ENCODE results near the gene SASH1. TPM values are rescaled to one million over a fixed set of nuclear protein-coding genes. Genes with fewer than 3 reads are reported as not detected.
A peak's percentile ranks its signal among the peaks of the same experiment; 100 is the strongest.

Gene SASH1
- total and polyA plus RNA-seq, 9 of the 15 experiments (the other 6 are each of a cell fraction or from before 2014, with no cell fraction given): 0.35 to 3.5 (median 1.6) TPM

DNA sequence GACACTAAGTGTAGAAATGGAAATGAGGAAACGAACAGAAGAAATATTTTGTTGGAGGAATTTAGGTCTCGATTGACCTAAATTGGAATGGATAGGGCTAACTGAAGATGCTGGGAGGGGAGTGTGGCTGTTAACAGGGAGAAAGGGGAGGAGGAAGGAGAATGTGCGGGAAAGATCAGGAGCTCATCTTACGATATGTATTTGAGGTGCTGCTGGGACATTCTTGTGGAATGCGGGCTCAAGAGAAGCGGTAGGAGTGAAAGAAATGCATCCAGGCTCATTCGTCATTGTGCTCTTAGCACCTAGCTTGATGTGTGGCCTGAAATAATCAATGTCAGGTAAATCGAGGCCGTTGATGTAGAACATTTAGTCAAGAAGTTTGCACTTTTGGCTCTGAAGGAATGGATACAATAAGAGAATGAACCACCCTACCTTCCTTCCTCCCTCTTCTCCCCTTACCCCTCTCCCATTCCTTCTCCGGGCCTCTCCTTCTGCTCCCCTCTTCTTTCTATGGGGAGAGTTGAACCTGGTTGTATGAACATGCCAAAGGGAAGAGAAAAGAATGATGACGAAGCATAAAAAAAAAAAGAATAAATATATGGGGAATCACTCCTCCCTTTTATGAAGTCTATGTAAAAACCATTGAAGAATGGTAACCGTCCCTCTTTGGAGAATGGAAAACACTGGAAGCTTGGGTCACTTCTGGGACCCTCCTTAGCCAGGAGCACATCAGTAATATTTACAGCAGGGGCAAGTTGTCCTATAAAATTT lies 70.9 kb downstream of the SASH1 start (continued):
- TF ChIP-seq NONO (IDR thresholded peaks at IDR 0.05; ENCODE audit: low read depth in 2 of 2, low read length in 1 of 2) (no peak), MAFF (IDR thresholded peaks at IDR 0.05; ENCODE audit: low read length) (peak; percentile 52; the same call in 1 of the 2 replicates), CHD4 (IDR thresholded peaks at IDR 0.05; ENCODE audit: insufficient read depth, insufficient replicate concordance, low read depth, low read length, poor library complexity, severe bottlenecking) (no peak), ARID1B (IDR thresholded peaks at IDR 0.05) (no peak), SPI1 (IDR thresholded peaks at IDR 0.05; ENCODE audit: borderline replicate concordance, low read depth, low read length) (no peak), NEUROD1 (IDR thresholded peaks at IDR 0.05; ENCODE audit: borderline replicate concordance, low read depth, low read length, partially characterized antibody) (no peak), PHB2 (IDR thresholded peaks at IDR 0.05; ENCODE audit: low read depth) (no peak), MAFG (tag; conservative IDR thresholded peaks at IDR 0.05) (peak; percentile 66; the same call in 1 of the 2 replicates), HEY1 (CRISPR knock-in tag; IDR thresholded peaks at IDR 0.05; ENCODE audit: borderline replicate concordance) (no peak), PCBP1 (IDR thresholded peaks at IDR 0.05; ENCODE audit: low read depth, low read length, poor library complexity, severe bottlenecking) (no peak), LARP7 (IDR thresholded peaks at IDR 0.05) (no peak), TAL1 (IDR thresholded peaks at IDR 0.05) (no peak), OTX1 (CRISPR knock-in tag; IDR thresholded peaks at IDR 0.05) (no peak), C11orf30 (IDR thresholded peaks at IDR 0.05; ENCODE audit: low read depth) (peak; percentile 51), FOXA1 (IDR thresholded peaks at IDR 0.05; ENCODE audit: borderline replicate concordance) (no peak), ZNF143 (CRISPR knock-in tag; IDR thresholded peaks at IDR 0.05) (no peak), NR2C1 (IDR thresholded peaks at IDR 0.05) (no peak), NR2C1 (tag; IDR thresholded peaks at IDR 0.05) (no peak)
- TF ChIP-seq, protein P1, sequence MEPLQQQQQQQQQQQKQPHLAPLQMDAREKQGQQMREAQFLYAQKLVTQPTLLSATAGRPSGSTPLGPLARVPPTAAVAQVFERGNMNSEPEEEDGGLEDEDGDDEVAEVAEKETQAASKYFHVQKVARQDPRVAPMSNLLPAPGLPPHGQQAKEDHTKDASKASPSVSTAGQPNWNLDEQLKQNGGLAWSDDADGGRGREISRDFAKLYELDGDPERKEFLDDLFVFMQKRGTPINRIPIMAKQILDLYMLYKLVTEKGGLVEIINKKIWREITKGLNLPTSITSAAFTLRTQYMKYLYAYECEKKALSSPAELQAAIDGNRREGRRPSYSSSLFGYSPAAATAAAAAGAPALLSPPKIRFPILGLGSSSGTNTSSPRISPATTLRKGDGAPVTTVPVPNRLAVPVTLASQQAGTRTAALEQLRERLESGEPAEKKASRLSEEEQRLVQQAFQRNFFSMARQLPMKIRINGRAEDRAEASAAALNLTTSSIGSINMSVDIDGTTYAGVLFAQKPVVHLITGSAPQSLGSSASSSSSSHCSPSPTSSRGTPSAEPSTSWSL (CRISPR knock-in tag; IDR thresholded peaks at IDR 0.05; ENCODE audit: borderline replicate concordance): no peak
- TF ChIP-seq, protein P2, sequence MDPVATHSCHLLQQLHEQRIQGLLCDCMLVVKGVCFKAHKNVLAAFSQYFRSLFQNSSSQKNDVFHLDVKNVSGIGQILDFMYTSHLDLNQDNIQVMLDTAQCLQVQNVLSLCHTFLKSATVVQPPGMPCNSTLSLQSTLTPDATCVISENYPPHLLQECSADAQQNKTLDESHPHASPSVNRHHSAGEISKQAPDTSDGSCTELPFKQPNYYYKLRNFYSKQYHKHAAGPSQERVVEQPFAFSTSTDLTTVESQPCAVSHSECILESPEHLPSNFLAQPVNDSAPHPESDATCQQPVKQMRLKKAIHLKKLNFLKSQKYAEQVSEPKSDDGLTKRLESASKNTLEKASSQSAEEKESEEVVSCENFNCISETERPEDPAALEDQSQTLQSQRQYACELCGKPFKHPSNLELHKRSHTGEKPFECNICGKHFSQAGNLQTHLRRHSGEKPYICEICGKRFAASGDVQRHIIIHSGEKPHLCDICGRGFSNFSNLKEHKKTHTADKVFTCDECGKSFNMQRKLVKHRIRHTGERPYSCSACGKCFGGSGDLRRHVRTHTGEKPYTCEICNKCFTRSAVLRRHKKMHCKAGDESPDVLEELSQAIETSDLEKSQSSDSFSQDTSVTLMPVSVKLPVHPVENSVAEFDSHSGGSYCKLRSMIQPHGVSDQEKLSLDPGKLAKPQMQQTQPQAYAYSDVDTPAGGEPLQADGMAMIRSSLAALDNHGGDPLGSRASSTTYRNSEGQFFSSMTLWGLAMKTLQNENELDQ (CRISPR knock-in tag; IDR thresholded peaks at IDR 0.05; ENCODE audit: borderline replicate concordance): no peak
